GM21526 (cell line): ENCODE data around the gene GNAZ.
"Not testable (repeated sequence)": the region's sequence is repeated elsewhere in the genome, so short reads cannot be mapped to it uniquely, and the experiment has no call there.

Experiments
- ATAC-seq: cut with Tn5 transposase; IDR thresholded peaks from one replicate; pipeline ENCODE4 v1.9.1; 2021; ENCODE audit warnings: moderate library complexity; ENCODE audit not compliant: unreplicated experiment, low FRiP score

Gene GNAZ

DNA sequence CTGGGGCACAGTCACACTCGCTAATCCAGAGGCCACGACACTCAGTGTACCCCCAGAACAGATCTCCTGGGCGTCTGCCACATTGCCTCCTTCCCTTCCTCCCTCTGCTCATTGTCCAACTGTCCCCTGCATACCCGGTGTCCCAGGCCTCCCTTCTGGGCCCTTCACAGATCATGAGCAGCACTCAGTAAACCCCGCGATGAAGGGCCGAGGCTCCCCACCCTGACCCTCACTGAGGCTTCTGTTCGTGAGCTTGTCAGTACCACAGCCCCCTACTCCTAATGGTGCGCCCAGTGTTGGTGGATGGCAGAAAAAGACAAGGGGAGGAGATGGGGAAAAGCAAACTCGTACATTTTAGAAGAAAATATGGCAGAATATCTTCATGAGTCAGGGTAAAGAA lies 58.8 kb downstream of the GNAZ start:
- ATAC-seq: no peak

GRCh38 chr22:23130697-23131096 lies 60.4 kb downstream of the GNAZ start:
- ATAC-seq: no peak

DNA sequence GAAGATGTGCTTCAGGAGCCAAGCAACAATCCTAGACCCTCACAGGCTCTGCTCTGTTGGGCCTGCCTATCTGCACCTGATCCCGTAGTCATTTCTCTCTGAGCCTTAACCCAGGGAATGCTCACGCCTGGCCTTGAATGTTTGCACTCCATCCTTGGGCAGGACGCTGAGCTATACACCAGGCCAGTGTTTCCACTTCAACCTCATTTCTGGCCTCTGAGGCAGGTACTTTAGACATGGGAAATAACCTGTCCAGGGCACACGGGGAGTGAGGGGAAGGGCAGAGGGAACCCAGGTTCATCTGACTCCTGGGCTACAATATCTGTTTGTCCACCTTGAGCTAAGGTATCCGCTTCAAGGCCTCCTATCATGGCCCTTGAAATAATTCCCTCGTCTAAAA lies 61.6 kb downstream of the GNAZ start:
- no peak for ATAC-seq

DNA sequence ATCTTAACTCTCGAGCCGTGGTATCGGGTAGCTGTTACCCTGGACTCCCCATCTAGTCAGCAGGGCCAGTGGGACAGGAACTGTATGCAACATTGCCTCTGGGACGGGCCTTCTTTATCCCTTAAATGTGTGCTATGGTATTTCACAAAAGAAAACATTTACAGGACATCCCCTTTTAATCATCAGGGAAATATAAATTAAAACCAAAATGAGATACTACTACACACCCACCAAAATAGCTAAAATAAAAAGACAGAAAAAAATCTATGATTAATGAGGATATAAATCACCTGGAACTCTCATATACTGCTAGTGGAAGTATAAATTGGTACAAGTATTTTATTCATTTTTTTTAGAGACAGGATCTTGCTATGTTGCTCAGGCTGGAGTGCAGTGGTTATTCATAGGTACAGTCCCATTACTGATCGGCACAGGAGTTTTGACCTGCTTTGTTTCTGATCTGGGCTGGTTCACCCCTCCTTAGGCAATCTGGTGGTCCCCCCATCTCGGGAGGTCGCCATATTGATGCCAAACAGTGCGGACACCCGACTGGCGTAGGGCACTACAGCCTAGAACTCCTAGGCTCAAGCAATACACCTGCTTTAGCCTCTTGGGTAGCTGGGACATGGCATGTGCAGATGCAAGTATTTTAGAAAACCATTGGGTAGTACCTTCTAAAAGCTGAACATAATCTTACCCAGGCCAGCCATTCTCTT lies 62.2 kb downstream of the GNAZ start:
- no peak for ATAC-seq

DNA sequence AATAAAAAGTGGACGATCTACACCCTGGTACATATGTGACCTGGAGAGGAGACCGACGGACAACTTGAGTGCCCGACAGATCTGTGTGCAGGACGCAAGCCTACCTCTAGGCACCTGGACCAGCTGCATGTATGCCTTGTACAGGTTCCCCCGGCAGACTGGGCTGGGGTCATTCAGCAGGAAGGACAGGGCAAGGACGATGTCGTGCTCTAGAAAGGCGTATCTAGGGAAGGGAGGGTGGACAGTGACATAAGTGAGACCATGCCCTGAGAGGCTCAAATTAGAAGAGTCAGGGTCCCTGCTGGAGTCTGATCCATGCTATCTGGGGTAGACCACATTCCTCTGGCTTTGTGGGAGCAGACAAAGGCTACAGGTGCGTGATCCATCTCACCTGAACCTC lies 63.6 kb downstream of the GNAZ start:
- no peak for ATAC-seq

- not testable (repeated sequence) for ATAC-seq
Measured at GRCh38 chr22:23136991-23137390, 66.7 kb downstream of the GNAZ start.

DNA sequence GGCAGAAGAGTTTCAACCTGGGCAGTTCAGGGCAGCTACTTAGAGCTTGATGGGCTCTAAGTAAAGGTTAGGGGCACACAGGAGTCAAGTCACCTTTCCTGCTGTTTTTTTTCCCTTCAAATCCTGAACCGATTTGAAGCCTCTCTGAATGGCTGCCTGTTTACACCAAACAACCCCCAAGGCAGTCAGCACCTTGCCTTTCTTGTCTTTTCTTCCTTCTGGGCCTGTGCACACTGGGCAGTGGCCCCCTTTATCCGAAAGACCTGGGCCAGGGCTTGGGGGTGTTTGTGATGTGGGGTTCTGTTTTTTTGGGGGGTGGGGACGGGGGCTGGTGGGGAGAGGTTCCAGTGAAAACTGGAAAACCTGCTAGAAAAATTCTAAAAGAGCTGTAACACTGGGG lies 67.1 kb downstream of the GNAZ start:
- no peak for ATAC-seq

DNA sequence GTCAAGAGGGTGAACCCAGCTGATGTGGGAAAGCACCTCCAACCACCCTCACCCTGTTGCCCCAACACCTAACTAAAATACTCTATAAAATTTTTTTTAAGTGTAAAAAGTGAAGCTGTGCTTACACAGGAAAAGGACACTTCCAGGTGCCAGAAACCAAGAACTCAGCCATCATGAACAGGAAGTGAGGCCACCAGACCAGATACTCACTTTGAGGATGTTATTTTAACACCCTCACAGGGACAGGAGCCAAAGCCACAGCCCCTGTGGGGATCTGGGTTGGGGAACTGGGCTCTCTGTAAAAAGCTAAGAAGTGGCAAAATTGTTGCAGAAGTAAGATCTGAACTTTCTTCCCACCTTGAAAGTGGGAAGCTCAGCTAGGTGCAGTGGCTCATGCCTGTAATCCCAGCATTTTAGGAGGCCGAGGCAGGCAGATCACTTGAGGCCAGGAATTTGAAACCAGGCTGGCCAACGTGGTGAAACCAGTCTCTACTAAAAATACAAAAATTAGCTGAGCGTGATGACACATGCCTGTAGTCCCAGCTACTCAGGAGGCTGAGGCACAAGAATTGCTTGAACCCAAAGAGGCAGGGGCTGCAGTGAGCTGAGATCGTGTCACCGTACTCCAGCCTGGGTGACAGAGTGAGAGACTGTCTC lies 67.7 kb downstream of the GNAZ start:
- ATAC-seq: peak; percentile 39

GRCh38 chr22:23138584-23139435 lies 68.5 kb downstream of the GNAZ start:
- ATAC-seq: no peak

- ATAC-seq: no peak
Measured at GRCh38 chr22:23140385-23140784, 70.1 kb downstream of the GNAZ start.

DNA sequence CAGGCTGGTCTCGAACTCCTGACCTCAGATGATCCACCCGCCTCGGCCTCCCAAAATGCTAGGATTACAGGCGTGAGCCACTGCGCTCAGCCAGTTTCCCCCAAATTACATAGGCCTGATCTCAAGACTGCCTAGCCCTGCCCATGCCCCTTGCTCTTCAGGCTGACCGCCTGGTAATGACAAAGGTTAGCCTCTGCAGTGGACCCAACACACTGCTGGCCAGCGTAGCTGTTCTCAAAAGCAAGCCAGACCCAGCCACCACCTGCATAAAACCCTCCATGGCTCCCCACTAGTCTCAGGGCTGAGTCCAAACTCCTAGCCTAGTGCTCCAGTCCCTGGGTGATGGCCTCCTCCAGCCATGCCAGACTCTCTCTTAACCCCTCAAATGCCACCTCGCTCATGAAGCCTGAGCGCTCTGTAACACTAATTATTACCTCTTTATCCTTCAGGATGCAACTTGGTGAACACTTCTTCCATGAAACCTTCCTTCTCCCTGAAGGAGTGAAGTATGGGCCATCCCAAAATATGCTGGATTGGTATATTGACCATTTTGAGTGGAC lies 72.3 kb downstream of the GNAZ start:
- ATAC-seq: no peak

- ATAC-seq: no peak
Measured at GRCh38 chr22:23143119-23143518, 72.8 kb downstream of the GNAZ start.

DNA sequence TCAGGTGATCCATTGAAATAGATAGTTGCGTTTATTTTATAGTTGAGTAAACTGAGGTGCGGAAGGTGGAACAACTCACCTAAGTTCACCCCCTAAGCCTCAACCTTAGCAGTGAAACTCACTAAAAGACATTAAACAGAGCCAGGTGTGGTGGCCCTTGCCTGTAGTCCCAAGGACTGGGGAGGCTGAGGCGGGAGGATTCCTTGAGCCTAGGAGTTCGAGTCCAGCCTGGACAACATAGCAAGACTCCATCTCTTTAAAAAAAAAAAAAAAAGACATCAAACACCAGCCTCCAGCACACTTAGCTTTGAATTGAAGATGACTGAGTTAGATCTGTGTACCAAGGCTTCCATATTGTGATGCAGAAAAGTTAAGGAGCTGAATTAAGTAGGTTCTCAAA lies 74.1 kb downstream of the GNAZ start:
- ATAC-seq: no peak

GRCh38 chr22:23144932-23145877 lies 74.9 kb downstream of the GNAZ start, which contains the start of gene RAB36:
Gene RAB36 (plus strand): TSS chr22:23145477. CDS start chr22:23146617, 1,140 bp downstream.
- no peak for ATAC-seq

DNA sequence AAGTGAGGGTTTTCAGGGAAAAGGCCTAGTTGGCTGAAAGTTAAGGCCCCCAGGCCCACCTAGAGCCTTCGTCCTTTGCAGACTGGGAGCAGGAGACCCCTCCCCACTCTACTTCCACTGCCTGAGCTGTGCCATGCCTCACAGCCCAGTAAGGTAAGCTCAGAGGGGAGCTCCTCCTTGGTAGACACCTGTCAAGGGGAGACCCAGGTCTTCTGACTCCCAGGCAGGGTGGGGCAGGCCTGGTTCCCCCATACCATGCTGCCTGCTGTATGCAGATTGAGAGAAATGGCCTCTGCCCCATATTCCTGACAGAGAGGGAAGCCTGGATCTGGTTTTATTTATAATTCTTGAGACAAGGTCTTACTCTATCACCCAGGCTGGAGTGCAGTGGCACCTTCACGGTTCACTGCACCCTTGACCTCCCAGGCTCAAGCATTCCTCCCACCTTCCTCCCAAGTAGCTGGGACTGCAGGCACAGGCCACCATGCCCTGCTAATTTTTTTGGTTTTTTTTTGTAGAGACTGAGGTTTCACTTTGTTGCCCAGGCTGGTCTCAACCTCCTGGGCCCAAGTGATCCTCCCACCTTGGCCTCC lies 75.7 kb downstream of the GNAZ start:
- no peak for ATAC-seq

- ATAC-seq: no peak
Measured at GRCh38 chr22:23146478-23147205, 76.3 kb downstream of the GNAZ start.

GRCh38 chr22:23147617-23148387 lies 77.5 kb downstream of the GNAZ start:
- no peak for ATAC-seq

DNA sequence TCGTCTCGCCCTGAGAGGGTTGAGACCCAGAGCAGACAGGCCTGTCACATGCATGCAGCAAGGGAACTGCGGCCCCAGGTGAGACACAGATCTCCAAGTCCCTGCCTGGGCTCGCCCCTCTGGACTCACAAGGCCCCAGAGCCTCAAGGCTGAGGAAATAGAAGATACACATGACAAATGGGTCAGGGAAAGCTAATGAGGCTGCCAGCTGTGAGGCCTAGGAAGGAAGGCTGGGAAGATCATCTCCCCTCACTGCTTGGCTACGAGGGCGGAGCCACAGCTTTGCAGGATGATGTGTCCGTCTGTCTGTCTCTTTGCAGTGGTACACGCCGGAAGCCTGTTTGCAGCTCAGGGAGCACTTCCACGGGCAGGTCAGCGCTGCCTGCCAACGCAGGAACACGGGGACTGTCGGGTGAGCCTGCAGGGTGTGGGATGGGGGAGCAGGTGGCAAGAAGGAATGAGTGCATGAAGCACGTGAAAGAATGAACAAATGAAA lies 79.5 kb downstream of the GNAZ start:
- no peak for ATAC-seq
